GM19467 (cell line): Measurements from ENCODE around the gene ATP1A1.

Experiments used
- ATAC-seq: cut with Tn5 transposase; IDR thresholded peaks from one replicate; pipeline ENCODE4 v1.9.1; 2021; ENCODE audit warnings: mild to moderate bottlenecking, moderate library complexity; ENCODE audit not compliant: unreplicated experiment

The ATP1A1 gene

GRCh38 chr1:116434849-116435248, 61.8 kb downstream of the ATP1A1 start:
- ATAC-seq: no peak

GRCh38 chr1:116435806-116436610, 63.0 kb downstream of the ATP1A1 start:
- no peak for ATAC-seq

GRCh38 chr1:116436611-116436970, 63.5 kb downstream of the ATP1A1 start:
- no peak for ATAC-seq

GRCh38 chr1:116439701-116440100, 66.7 kb downstream of the ATP1A1 start:
- no peak for ATAC-seq

- ATAC-seq: no peak
These were observed 67.7 kb downstream of the ATP1A1 start for GRCh38 chr1:116440731-116441130.

- ATAC-seq: no peak
These were observed 72.5 kb downstream of the ATP1A1 start for GRCh38 chr1:116445534-116445933.

GRCh38 chr1:116446686-116447085, 73.6 kb downstream of the ATP1A1 start:
- ATAC-seq: no peak

- no peak for ATAC-seq
These were observed 75.8 kb downstream of the ATP1A1 start for GRCh38 chr1:116448785-116449385.

GRCh38 chr1:116449578-116449977, 76.5 kb downstream of the ATP1A1 start:
- ATAC-seq: no peak

- ATAC-seq: no peak
These were observed 78.7 kb downstream of the ATP1A1 start for GRCh38 chr1:116451702-116452101.

- ATAC-seq: no peak
These were observed 80.4 kb downstream of the ATP1A1 start for GRCh38 chr1:116453481-116453880.

GRCh38 chr1:116453906-116454305, 80.9 kb downstream of the ATP1A1 start:
- ATAC-seq: no peak
